ACC112 (cell line): ENCODE measurements around the gene SKI.

Experiments used
- H2AFZ ChIP-seq: fragments of 200-600 bp; sonication (generic); one replicate; pipeline ENCODE4 v1.6.0; 2017; ENCODE audit warnings: antibody characterized with exemption, low read length; ENCODE audit not compliant: unreplicated experiment
- H3K27ac ChIP-seq: fragments of 200-600 bp; sonication (generic); 2 replicates; pipeline ENCODE4 v1.5.1; 2014; ENCODE audit warnings: low read depth, mild to moderate bottlenecking, antibody characterized with exemption, low read length, moderate library complexity
- H3K27me3 ChIP-seq: fragments of 200-600 bp; sonication (generic); 2 replicates; pipeline ENCODE4 v1.6.1; 2014; ENCODE audit warnings: mild to moderate bottlenecking, antibody characterized with exemption, low read length, moderate library complexity, mixed read lengths; ENCODE audit not compliant: insufficient read depth
- H3K36me3 ChIP-seq: fragments of 200-600 bp; sonication (generic); 2 replicates; pipeline ENCODE4 v1.6.1; 2016; ENCODE audit warnings: mild to moderate bottlenecking, antibody characterized with exemption, low read length, moderate library complexity, mixed read lengths; ENCODE audit not compliant: insufficient read depth
- H3K4me1 ChIP-seq: fragments of 200-600 bp; sonication (generic); one replicate; pipeline ENCODE4 v1.6.1; 2016; ENCODE audit warnings: low read length, mixed read lengths; ENCODE audit not compliant: insufficient read depth, unreplicated experiment, control insufficient read depth
- H3K4me3 ChIP-seq: fragments of 200-600 bp; sonication (generic); 2 replicates; pipeline ENCODE4 v1.5.1; 2014; ENCODE audit warnings: mild to moderate bottlenecking, low read depth, low read length
- H3K79me2 ChIP-seq: fragments of 200-600 bp; sonication (generic); one replicate; pipeline ENCODE4 v1.6.0; 2016; ENCODE audit warnings: low read length; ENCODE audit not compliant: control insufficient read depth, unreplicated experiment, insufficient read depth

SKI gene

DNA sequence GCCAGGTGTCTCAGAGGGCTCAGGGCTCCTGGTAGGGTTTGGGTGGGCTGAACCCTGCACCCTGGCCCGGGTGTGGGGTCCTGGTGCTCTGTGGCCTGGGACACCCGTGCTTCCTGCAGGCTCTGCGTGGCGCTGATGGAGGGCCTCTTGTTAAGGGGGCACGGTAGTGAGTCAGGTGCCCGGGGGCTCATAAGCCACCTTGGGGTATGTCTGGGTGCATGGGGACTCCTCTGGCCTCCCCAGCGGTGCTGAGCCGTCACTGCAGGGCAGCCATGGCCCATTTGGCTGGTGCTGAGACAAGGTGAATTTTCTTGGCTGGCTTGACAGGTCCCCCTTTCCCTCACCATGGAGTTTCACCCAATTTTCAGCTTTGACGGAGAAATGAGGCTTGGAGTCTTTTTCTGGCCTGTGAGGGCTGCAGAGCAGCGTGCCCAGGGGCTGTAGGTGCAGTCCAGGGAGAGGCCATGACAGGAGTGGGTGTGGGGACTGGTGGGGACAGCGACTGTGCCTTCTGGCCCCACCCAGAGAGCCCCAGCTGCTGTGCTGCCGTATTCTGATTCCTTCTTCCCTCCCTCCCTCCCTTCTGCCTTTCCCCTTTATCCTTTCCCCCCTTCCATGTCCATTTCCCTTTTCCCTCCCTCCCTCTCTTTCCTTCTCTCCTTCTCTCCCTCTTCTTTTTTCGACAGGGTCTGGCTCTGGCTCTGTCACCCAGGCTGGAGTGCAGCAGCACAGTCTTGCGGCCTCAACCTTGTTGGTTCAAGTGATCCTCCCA is 40.4 kb downstream of the SKI start:
- Histone ChIP-seq H3K36me3 (no peaks in the 10 kb centered on the region), H3K4me1 (peaks cover 36% of the 10 kb centered on the region), H3K27ac (no peak overlapping the region), H2AFZ (no peak overlapping the region), H3K27me3 (no peaks in the 10 kb centered on the region), H3K4me3 (no peak overlapping the region), H3K79me2 (peaks cover 97% of the 10 kb centered on the region)

DNA sequence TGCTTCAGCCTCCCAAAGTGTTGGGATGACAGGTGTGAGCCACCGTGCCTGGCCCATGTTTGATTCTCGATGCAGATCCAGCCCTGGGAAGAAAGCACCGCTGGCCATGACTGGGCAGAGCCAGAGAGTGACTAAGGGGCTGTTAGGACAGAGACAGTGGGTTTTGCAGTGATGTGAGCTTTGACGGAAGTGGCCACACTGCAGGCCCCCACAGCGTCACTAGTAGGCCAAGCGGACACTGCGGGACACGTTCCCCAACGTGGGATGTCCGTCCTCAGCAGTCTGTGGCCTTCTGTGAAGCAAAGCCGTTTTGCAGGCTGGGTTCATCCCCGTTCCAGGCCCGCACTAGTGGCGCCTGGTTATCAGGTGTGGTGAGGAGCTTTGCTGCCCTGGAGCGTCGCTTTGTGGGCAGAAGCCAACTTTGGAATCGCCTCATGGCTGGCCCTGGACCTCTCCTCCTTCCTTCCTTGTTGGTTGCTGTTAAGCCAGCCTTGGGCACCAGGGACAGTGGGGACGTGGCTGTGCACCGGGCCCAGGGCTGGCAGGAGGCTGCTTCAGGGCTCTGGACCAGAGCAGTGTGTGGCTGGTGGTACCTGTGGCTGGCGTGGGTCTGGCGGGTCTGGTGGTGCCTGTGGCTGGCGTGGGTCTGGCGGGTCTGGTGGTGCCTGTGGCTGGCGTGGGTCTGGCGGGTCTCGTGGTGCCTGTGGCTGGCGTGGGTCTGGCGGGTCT is 41.2 kb downstream of the SKI start:
- Histone ChIP-seq H3K27ac (no peak overlapping the region), H3K4me1 (peaks cover 36% of the 10 kb centered on the region), H3K79me2 (peaks cover 98% of the 10 kb centered on the region), H3K36me3 (no peaks in the 10 kb centered on the region), H3K4me3 (no peak overlapping the region), H3K27me3 (no peaks in the 10 kb centered on the region), H2AFZ (no peak overlapping the region)

DNA sequence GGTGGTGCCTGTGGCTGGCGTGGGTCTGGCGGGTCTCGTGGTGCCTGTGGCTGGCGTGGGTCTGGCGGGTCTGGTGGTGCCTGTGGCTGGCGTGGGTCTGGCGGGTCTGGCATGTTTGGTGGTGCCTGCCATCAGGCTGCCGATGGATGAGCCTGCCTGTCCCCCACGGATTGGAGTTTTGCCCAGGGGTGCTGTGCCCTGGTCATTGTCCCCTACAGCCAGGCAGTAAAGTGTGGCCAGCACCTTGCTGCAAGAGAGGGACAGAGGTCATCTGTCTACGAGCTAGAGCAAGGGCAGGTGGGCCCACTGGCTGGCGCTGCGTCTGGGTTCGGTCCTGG is 41.8 kb downstream of the SKI start:
- peaks cover 36% of the 10 kb centered on the region for H3K4me1 ChIP-seq
- no peaks in the 10 kb centered on the region for H3K36me3 ChIP-seq

DNA sequence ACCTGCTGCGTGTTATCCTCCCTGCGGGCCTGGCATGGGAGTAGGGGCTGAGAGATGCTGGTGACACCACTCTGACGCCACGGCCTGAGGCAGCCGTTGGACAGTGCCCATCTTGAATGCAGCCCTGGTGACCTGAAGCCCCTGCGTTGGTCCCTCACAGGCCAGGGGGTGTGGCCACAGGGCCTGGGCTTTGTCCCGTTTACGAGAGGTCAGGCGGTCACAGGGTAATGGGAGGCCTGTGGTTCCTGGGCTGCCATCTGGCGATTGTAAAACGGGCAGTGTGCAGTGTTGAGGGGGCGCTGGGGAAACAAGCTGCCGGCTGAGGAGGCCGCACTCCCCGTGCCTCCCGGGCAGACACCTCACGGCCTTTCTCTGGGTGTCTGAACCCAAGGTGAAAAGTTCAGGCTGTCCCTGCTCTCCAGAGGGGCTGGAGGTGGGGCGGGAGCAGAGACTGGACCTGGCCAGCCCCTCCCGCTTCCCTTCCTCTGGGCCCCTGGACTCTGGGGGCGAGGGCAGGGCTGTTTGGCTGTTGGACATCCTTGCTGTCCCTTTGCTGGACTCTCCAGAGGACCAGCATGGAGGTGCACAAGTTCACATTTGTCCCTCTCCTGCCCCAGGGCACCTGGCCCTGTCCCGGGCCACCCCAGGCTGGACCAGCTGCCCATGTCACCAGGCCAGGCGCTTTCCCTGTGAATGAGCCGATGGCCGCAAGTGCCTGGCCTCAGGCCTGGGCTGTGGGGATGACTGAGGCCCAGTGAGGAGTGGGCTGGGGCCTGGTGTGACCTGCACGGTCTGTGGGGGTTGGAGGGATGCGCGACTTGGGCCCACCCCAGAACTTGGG is 42.4 kb downstream of the SKI start:
- Histone ChIP-seq H2AFZ (no peak overlapping the region), H3K27ac (no peak overlapping the region), H3K4me3 (no peak overlapping the region), H3K4me1 (peaks cover 30% of the 10 kb centered on the region), H3K27me3 (no peaks in the 10 kb centered on the region), H3K79me2 (peaks cover 98% of the 10 kb centered on the region), H3K36me3 (no peaks in the 10 kb centered on the region)

More for the DNA sequence above, 41.8 kb downstream of the SKI start:
- no peaks in the 10 kb centered on the region for H3K27me3 ChIP-seq
- no peak overlapping the region for H2AFZ ChIP-seq
- H3K27ac ChIP-seq = no peak overlapping the region
- peaks cover 98% of the 10 kb centered on the region for H3K79me2 ChIP-seq
- no peak overlapping the region for H3K4me3 ChIP-seq

DNA sequence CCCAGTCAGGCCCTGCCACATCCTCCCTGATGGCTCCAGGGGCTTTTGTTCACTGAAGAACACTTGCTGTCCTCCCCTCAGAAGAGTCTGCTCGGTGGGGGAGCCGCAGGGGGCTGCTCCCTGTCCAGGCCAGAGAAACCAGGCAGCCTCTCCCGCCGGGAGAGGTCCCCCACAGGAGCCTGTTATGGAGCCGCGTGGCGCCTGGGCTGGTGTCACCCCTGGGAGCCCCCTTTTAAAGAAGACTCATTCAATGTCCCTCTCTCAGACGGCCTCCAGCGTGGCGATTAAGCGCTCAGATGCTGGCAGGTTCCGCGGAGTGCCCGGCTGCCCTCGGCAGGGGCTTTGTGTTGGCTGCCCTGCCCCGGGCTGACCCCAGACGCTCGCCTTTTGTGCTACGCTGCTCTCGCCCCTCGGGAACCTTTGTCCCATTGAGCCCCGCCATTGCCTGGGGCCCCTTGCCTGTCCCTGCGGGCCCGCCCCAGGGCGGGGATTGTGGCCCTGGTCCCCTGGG is 43.1 kb downstream of the SKI start:
- no peaks in the 10 kb centered on the region for H3K36me3 ChIP-seq
- H2AFZ ChIP-seq = no peak overlapping the region
- H3K4me3 ChIP-seq = no peak overlapping the region
- peaks cover 35% of the 10 kb centered on the region for H3K4me1 ChIP-seq
- no peak overlapping the region for H3K27ac ChIP-seq
- no peaks in the 10 kb centered on the region for H3K27me3 ChIP-seq
- peaks cover 97% of the 10 kb centered on the region for H3K79me2 ChIP-seq

DNA sequence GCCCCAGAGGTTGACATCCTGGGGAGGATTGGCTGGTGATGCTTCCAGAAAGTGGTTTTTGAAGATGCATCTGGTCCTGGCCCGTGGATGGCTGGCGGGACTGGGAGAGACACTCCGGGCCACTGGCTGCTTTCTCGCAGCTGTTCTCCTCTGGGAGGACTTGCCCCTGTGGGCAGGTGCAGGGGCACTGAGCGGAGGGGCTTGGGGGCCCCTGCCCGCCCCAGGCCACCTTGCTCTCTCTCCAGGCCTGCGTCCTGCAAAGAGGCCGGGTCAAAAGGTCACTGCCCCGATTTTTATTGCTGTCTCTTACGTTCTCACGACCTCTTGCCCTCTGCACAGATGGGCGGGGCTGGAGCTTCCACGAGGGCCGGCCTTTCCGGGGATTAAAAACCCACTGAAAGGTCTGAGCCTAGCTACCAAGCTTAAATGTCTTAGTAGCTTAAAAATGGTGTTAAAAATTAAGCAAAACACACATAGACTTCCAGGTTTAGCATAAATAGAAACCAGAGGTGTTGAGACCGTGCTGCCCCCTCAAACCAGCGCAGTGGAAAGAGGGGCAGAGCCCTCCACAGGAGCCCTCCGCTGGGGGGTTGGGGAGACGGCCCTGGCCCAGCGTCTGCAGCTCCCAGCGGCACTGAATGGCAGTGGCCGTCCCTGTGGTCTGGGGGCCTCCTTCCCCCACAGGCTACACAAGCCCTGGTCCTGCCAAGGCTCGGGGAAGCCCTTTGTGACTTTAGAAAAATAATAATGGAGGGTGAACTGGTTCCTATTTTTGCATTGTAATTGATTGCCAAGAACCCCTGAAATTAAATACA is 43.9 kb downstream of the SKI start:
- no peaks in the 10 kb centered on the region for H3K27me3 ChIP-seq
- H3K4me1 ChIP-seq = peaks cover 41% of the 10 kb centered on the region
- no peaks in the 10 kb centered on the region for H3K36me3 ChIP-seq
- H3K27ac ChIP-seq = no peak overlapping the region
- H3K4me3 ChIP-seq = no peak overlapping the region
- no peak overlapping the region for H2AFZ ChIP-seq
- H3K79me2 ChIP-seq = peaks cover 97% of the 10 kb centered on the region

DNA sequence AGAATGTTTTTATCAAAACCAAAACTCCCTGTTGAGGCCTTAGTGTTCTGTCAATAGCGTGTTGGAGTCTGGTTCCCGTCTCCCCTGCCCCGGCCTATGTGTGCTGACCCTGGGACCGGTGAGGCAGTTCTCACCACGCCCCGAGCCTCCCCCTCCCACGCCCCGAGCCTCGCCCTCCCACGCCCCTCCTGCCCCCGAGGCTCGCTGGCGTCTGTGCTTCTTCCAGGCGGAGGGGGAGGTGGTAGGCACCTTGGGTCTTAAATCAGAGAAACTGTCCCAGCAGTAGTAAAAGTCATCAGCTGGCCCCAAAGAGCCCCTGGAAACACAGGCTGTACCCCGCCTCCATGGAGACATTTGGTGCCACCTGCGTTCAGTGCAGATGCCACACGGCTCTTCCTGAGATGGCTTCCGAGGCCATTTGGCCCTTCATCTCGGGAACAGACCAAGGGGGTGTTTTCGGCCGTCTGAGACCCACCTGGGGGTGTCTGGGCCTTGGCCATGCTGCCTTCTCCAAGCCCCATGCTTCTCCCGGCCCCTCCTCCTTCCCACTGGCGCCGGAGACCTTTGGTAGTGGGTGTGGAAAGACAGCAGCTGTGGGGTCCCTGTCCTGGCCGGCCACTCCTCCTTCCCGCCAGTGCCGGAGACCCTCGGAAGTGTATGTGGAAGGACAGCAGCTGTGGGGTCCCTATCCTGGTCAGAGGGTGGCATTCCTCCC is 44.7 kb downstream of the SKI start:
- no peaks in the 10 kb centered on the region for H3K27me3 ChIP-seq
- H3K27ac ChIP-seq = no peak overlapping the region
- peaks cover 6% of the 10 kb centered on the region; the same call in 1 of the 2 replicates for H3K36me3 ChIP-seq
- no peak overlapping the region for H3K4me3 ChIP-seq
- H2AFZ ChIP-seq = no peak overlapping the region
- peaks cover 97% of the 10 kb centered on the region for H3K79me2 ChIP-seq
- peaks cover 40% of the 10 kb centered on the region for H3K4me1 ChIP-seq

DNA sequence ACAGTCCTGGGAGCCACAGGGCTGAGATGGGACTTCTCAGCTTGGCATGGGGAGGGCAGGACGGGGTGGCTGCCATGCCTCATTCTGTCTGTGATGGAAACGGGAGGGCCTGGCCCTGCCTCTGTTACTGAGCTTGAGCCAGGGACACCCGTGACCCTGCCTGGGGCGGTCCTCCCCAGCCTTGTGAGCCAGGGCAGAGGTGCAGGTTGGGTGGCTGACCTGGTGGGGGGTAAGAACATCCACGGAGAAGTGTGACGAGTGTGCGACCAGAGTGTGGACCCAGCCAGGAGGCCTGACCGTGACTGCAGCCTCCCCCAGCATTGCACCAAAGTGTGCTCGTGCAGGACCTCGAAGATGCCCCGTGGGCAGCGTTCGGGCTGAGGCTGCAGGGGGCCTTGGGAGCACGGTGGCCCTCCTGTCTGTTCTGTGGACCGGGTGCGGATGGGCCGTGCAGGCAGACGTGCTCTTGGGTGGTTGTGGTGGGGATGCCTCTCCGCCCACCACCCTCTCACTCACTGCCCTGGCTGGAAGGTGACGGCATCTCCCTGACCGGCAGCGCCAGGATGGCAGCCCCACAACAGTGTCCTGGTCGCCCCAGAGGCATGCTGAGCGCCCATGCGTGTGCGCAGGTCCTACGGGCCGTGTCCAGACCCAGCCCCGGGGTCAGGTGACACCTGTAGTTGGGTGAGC is 45.4 kb downstream of the SKI start:
- Histone ChIP-seq H3K4me1 (peaks cover 47% of the 10 kb centered on the region), H3K27ac (no peak overlapping the region), H3K79me2 (peaks cover 97% of the 10 kb centered on the region), H3K4me3 (no peak overlapping the region), H2AFZ (no peak overlapping the region), H3K27me3 (no peaks in the 10 kb centered on the region), H3K36me3 (peaks cover 7% of the 10 kb centered on the region; the same call in 1 of the 2 replicates)

DNA sequence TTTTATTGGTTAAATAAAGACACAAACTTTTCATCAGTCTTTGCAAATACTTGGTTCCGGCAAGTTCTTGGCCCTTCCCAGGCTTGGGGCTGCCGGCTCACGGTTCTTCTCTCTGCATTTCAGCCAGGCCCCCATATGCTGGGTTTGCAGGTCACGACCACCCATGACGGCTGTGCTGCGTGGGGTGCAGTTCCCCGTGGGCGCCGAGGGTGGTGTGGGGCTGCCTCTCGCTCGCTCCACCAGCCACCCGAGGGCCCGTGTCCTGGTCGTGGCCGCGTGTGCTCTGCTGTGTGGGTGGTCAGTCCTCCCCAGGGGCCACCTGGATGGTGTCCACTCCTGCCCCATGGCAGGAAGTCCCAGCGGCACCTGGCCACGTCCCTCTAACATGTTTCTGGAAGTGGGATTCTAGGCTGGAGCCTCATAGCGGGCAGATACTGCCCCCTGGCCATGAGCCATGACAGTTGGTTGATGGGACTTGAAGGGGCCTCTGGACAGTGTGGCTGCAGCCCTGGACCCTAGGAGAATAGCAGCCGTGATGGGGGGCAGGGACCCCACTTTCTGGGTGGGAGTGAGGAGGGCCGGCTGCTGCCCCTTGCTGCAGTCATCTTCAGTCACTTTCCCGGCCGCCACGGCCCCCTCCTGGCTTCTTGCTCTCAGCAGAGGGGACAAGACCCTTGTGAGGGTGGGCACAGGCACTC is 46.3 kb downstream of the SKI start:
- H3K4me1 ChIP-seq = peaks cover 55% of the 10 kb centered on the region
- peaks cover 97% of the 10 kb centered on the region for H3K79me2 ChIP-seq
- H3K27me3 ChIP-seq = no peaks in the 10 kb centered on the region
- H3K36me3 ChIP-seq = peaks cover 7% of the 10 kb centered on the region; the same call in 1 of the 2 replicates
- H3K4me3 ChIP-seq = no peak overlapping the region
- no peak overlapping the region for H2AFZ ChIP-seq
- no peak overlapping the region for H3K27ac ChIP-seq
